ENCODE data around the gene ARHGAP10.
"Not testable (repeated sequence)": the region's sequence is repeated elsewhere in the genome, so short reads cannot be mapped to it uniquely, and the experiment has no call there.

The ARHGAP10 gene

GRCh38 chr4:147772056-147772455, 40.2 kb downstream of the ARHGAP10 start:
- no peak for DNase-seq

- DNase-seq = no peak
Observed at GRCh38 chr4:147772459-147772969, 40.6 kb downstream of the ARHGAP10 start.

GRCh38 chr4:147773261-147774184, 41.6 kb downstream of the ARHGAP10 start:
- DNase-seq = no peak

- no peak for DNase-seq
Observed at GRCh38 chr4:147776716-147777115, 44.8 kb downstream of the ARHGAP10 start.

- DNase-seq = no peak
Observed at GRCh38 chr4:147777456-147778091, 45.7 kb downstream of the ARHGAP10 start.

- DNase-seq = no peak
Observed at GRCh38 chr4:147778942-147779341, 47.1 kb downstream of the ARHGAP10 start.

- no peak for DNase-seq
Observed at GRCh38 chr4:147779451-147779850, 47.6 kb downstream of the ARHGAP10 start.

GRCh38 chr4:147780137-147780777, 48.4 kb downstream of the ARHGAP10 start:
- DNase-seq = no peak

GRCh38 chr4:147782087-147782781, 50.3 kb downstream of the ARHGAP10 start:
- DNase-seq = no peak

- DNase-seq = no peak
Observed at GRCh38 chr4:147785129-147785528, 53.2 kb downstream of the ARHGAP10 start.

GRCh38 chr4:147786031-147786430, 54.1 kb downstream of the ARHGAP10 start:
- no peak for DNase-seq

GRCh38 chr4:147786531-147786930, 54.6 kb downstream of the ARHGAP10 start:
- DNase-seq = no peak

- DNase-seq = no peak
Observed at GRCh38 chr4:147787204-147787603, 55.3 kb downstream of the ARHGAP10 start.

- DNase-seq = no peak
Observed at GRCh38 chr4:147788791-147789190, 56.9 kb downstream of the ARHGAP10 start.

- DNase-seq = no peak
Observed at GRCh38 chr4:147789596-147789995, 57.7 kb downstream of the ARHGAP10 start.

GRCh38 chr4:147790412-147790811, 58.5 kb downstream of the ARHGAP10 start:
- no peak for DNase-seq

GRCh38 chr4:147791341-147791740, 59.5 kb downstream of the ARHGAP10 start:
- DNase-seq = no peak

- no peak for DNase-seq
Observed at GRCh38 chr4:147791865-147792264, 60.0 kb downstream of the ARHGAP10 start.

- no peak for DNase-seq
Observed at GRCh38 chr4:147793569-147794313, 61.9 kb downstream of the ARHGAP10 start.

GRCh38 chr4:147794314-147794680, 62.4 kb downstream of the ARHGAP10 start:
- DNase-seq = no peak

- DNase-seq = no peak
Observed at GRCh38 chr4:147794787-147795413, 63.0 kb downstream of the ARHGAP10 start.

GRCh38 chr4:147799057-147799456, 67.2 kb downstream of the ARHGAP10 start:
- not testable (repeated sequence) for DNase-seq

All from GOT3 (cell line).